ENCODE data around the gene ASB15.

ASB15 gene

DNA sequence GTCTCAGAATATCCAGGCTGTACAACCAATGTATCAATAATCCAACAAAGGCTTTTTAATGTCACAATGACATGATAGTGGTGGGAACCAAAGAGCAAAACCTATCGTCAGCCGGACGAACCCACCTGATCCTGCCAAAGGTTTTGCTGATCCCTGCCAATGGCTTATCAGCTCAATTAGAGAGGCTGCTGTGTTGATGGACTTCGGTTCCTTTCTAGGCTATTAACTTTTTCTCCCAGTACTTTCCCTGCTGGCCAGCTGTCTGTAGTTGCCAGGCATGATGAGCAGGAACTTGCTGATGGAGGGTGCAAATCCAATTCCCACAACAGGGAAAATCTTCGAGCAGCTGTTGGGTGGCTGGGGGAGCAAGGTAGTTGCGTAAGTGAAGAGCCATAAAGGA, 56.4 kb downstream of the ASB15 start:
- H3K4me3 ChIP-seq (replicated peaks in 1 of 2; ENCODE audit: low read depth in 2 of 2, low read length in 2 of 2), result no peak overlapping the region
- TF ChIP-seq, protein P1, sequence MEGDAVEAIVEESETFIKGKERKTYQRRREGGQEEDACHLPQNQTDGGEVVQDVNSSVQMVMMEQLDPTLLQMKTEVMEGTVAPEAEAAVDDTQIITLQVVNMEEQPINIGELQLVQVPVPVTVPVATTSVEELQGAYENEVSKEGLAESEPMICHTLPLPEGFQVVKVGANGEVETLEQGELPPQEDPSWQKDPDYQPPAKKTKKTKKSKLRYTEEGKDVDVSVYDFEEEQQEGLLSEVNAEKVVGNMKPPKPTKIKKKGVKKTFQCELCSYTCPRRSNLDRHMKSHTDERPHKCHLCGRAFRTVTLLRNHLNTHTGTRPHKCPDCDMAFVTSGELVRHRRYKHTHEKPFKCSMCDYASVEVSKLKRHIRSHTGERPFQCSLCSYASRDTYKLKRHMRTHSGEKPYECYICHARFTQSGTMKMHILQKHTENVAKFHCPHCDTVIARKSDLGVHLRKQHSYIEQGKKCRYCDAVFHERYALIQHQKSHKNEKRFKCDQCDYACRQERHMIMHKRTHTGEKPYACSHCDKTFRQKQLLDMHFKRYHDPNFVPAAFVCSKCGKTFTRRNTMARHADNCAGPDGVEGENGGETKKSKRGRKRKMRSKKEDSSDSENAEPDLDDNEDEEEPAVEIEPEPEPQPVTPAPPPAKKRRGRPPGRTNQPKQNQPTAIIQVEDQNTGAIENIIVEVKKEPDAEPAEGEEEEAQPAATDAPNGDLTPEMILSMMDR (IDR thresholded peaks at IDR 0.05; ENCODE audit: low read depth, low read length), result no peak
- no peak for DNase-seq (ENCODE audit: low read depth in 2 of 2)

DNA sequence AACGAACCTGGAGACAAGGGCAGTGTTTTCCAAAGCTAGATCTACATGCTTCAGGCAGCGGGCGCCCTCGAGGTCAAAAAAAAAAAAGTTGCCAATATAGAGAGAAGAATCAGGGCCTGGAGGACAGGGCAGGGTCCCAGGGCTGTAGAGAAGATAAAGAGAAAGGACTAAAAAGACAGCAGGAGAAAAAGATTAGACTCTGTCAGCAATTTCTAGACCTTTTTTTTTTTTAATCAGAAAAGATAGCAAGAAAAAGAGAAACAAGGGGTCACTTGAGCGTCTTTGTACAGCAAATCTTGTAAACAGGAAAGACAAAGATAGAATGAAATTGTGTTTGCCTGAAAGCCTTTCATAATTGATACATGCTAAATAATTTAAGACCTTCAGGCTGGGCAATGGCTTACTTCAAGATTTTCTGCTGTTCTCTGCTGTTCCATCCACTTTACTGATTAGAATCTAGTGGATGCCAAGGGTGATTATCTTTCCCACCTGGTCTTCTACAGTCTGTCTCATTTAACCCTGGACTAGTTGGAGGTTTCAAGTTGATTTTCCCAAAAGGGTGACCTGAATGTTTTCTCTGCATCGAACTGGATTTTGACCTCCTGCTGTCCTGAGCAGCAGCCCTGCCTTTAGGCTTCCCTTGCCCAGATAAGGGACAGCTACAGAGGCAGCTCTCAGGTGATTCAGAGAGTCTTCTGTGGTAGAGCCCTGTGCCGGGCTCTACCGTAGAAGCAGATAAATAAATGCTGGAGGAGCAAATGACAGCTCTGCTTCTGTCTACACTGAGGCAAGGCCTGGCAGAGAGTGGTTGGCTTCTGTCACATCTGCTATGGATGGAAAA, 59.1 kb downstream of the ASB15 start:
- TF ChIP-seq, protein P1 (IDR thresholded peaks at IDR 0.05; ENCODE audit: low read depth, low read length), result no peak
- DNase-seq (ENCODE audit: low read depth in 2 of 2), result no peak
- H3K4me3 ChIP-seq (replicated peaks in 1 of 2; ENCODE audit: low read depth in 2 of 2, low read length in 2 of 2), result no peak overlapping the region

DNA sequence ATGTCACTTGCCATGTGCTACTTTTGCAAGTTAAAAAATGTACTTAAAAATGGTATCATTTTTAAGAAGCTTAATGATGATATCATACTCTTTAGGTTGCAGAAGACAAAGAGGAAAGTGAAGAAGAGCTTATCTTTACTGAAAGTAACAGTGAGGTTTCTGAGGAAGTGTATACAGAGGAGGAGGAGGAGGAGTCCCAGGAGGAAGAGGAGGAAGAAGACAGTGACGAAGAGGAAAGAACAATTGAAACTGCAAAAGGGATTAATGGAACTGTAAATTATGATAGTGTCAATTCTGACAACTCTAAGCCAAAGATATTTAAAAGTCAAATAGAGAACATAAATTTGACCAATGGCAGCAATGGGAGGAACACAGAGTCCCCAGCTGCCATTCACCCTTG, 60.1 kb downstream of the ASB15 start:
- DNase-seq (ENCODE audit: low read depth in 2 of 2), result no peak
- H3K4me3 ChIP-seq (replicated peaks in 1 of 2; ENCODE audit: low read depth in 2 of 2, low read length in 2 of 2), result no peak overlapping the region
- TF ChIP-seq, protein P1 (IDR thresholded peaks at IDR 0.05; ENCODE audit: low read depth, low read length), result no peak

GRCh38 chr7:123662293-123662692, 60.7 kb downstream of the ASB15 start:
- H3K4me3 ChIP-seq (replicated peaks in 1 of 2; ENCODE audit: low read depth in 2 of 2, low read length in 2 of 2), result no peak overlapping the region
- TF ChIP-seq, protein P1 (IDR thresholded peaks at IDR 0.05; ENCODE audit: low read depth, low read length), result no peak
- no peak for DNase-seq (ENCODE audit: low read depth in 2 of 2)

DNA sequence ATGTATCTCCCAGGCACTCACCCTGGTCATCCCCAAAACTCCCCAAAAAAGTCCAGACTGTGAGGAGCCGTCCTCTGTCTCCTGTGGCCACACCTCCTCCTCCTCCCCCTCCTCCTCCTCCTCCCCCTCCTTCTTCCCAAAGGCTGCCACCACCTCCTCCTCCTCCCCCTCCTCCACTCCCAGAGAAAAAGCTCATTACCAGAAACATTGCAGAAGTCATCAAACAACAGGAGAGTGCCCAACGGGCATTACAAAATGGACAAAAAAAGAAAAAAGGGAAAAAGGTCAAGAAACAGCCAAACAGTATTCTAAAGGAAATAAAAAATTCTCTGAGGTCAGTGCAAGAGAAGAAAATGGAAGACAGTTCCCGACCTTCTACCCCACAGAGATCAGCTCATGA, 61.1 kb downstream of the ASB15 start:
- no peak for DNase-seq (ENCODE audit: low read depth in 2 of 2)
- no peak overlapping the region for H3K4me3 ChIP-seq (replicated peaks in 1 of 2; ENCODE audit: low read depth in 2 of 2, low read length in 2 of 2)
- TF ChIP-seq, protein P1 (IDR thresholded peaks at IDR 0.05; ENCODE audit: low read depth, low read length), result no peak

- no peak for DNase-seq (ENCODE audit: low read depth in 2 of 2)
- H3K4me3 ChIP-seq (replicated peaks in 1 of 2; ENCODE audit: low read depth in 2 of 2, low read length in 2 of 2), result no peak overlapping the region
- TF ChIP-seq, protein P1 (IDR thresholded peaks at IDR 0.05; ENCODE audit: low read depth, low read length), result no peak
Measured at GRCh38 chr7:123663200-123663599, 61.6 kb downstream of the ASB15 start.
